HEK293 (cell line): ENCODE results near the gene GALNT10.

Experiments used
- CTCF ChIA-PET: fragments of 350-600 bp; formaldehyde crosslinking; extraction: SDS; loops from one replicate; lab custom pipeline; 2021; ENCODE audit warnings: antibody characterized with exemption; lab: Yijun Ruan, JAX
- POLR2A ChIA-PET: fragments of 300-600 bp; formaldehyde crosslinking; extraction: SDS; loops from one replicate; lab custom pipeline; 2020; ENCODE audit warnings: antibody characterized with exemption, inconsistent platforms; lab: Yijun Ruan, JAX
- H3K27ac ChIP-seq: fragments of 200-500 bp; sonication (Bioruptor generic); 2 replicates; pipeline ENCODE4 v1.5.1; 2014; ENCODE audit warnings: low read depth, low read length, control low read depth, inconsistent platforms; ENCODE audit errors: extremely low read depth
- H3K36me3 ChIP-seq, 2 experiments: fragments of 200-500 bp in 1 of 2; sonication (Bioruptor generic) in 1 of 2; 1 replicate in 1 of 2; 2 replicates in 1 of 2; pipeline ENCODE4 v1.5.1; 2014 to 2017; ENCODE audit warnings: inconsistent platforms in 2 of 2, low read length in 2 of 2; ENCODE audit not compliant: control insufficient read depth in 2 of 2, insufficient read depth in 1 of 2
- H3K4me1 ChIP-seq: fragments of 200-500 bp; sonication (Bioruptor generic); 2 replicates; pipeline ENCODE4 v1.5.1; 2014; ENCODE audit warnings: mild to moderate bottlenecking, low read length, inconsistent platforms; ENCODE audit not compliant: control insufficient read depth, insufficient read depth
- H3K4me3 ChIP-seq: 2 replicates; pipeline ENCODE4 v1.5.1; 2011; ENCODE audit warnings: low read depth, mild to moderate bottlenecking, control low read depth, low read length, moderate library complexity
- H3K9me3 ChIP-seq: fragments of 200-500 bp; sonication (Bioruptor generic); 2 replicates; pipeline ENCODE4 v1.5.1; 2014; ENCODE audit warnings: low read depth, low read length, inconsistent platforms; ENCODE audit not compliant: control insufficient read depth, insufficient read depth
- HOXD13 ChIP-seq: sonication (generic); formaldehyde crosslinking; IDR thresholded peaks from 2 replicates; pipeline ENCODE4 v1.8.0; 2022; ENCODE audit warnings: missing genetic modification reagents, borderline replicate concordance
- KLF9 ChIP-seq: fragments of 450-650 bp; formaldehyde crosslinking; IDR thresholded peaks from 2 replicates; pipeline ENCODE4 v1.5.1; 2016; ENCODE audit warnings: missing biosample characterization, missing genetic modification characterization, low read depth
- PRDM2 ChIP-seq: fragments of 450-650 bp; formaldehyde crosslinking; IDR thresholded peaks from 2 replicates; pipeline ENCODE4 v1.5.1; 2016; ENCODE audit warnings: missing biosample characterization, missing genetic modification characterization, borderline replicate concordance
- SCRT2 ChIP-seq: fragments of 450-650 bp; formaldehyde crosslinking; IDR thresholded peaks from 2 replicates; pipeline ENCODE4 v1.5.1; 2016; ENCODE audit warnings: missing biosample characterization, missing genetic modification characterization
- ZBTB1 ChIP-seq: fragments of 450-650 bp; formaldehyde crosslinking; IDR thresholded peaks from 2 replicates; pipeline ENCODE4 v1.5.1; 2016; ENCODE audit warnings: missing biosample characterization, missing genetic modification characterization
- ZBTB11 ChIP-seq: fragments of 450-650 bp; formaldehyde crosslinking; conservative IDR thresholded peaks from 2 replicates; pipeline ENCODE4 v1.5.1; 2016; ENCODE audit warnings: low read depth, missing biosample characterization, missing genetic modification characterization
- ZBTB26 ChIP-seq: fragments of 450-650 bp; formaldehyde crosslinking; optimal IDR thresholded peaks from 2 replicates; pipeline ENCODE3; 2016; ENCODE audit warnings: missing biosample characterization, mild to moderate bottlenecking, missing genetic modification characterization
- ZBTB44 ChIP-seq: fragments of 450-650 bp; IDR thresholded peaks from 2 replicates; pipeline ENCODE4 v1.5.1; 2018; ENCODE audit warnings: missing biosample characterization, mild to moderate bottlenecking, missing genetic modification characterization
- ZNF341 ChIP-seq: fragments of 450-650 bp; formaldehyde crosslinking; IDR thresholded peaks from 2 replicates; pipeline ENCODE4; 2016; ENCODE audit warnings: low read depth, missing biosample characterization, missing genetic modification characterization
- ZNF423 ChIP-seq: fragments of 450-650 bp; formaldehyde crosslinking; IDR thresholded peaks from 2 replicates; pipeline ENCODE4 v1.5.1; 2016; ENCODE audit warnings: missing biosample characterization, missing genetic modification characterization
- ZNF639 ChIP-seq: fragments of 450-650 bp; formaldehyde crosslinking; IDR thresholded peaks from 2 replicates; pipeline ENCODE4 v1.5.1; 2016; ENCODE audit warnings: missing biosample characterization, missing genetic modification characterization
- ZNF658 ChIP-seq: fragments of 450-650 bp; formaldehyde crosslinking; IDR thresholded peaks from 2 replicates; pipeline ENCODE4; 2016; ENCODE audit warnings: missing biosample characterization, missing genetic modification characterization

GALNT10 gene

GRCh38 chr5:154409230-154409840 is 218.8 kb downstream of the GALNT10 start (continued):
- TF ChIP-seq ZBTB11 (tag by site-specific recombination) (no peak), ZNF639 (tag by site-specific recombination) (no peak), HOXD13 (CRISPR knock-in tag) (no peak)

GRCh38 chr5:154410008-154410407 is 219.5 kb downstream of the GALNT10 start:
- Histone ChIP-seq H3K4me3 (no peak overlapping the region), H3K9me3 (no peaks in the 10 kb centered on the region), H3K4me1 (no peaks in the 10 kb centered on the region), H3K27ac (no peak overlapping the region)
- POLR2A ChIA-PET, result interaction anchor here (0.6 kb wide), 1 partner anchor 205 kb away, joined by 4 read pairs; no protein-coding TSS in a partner anchor
- TF ChIP-seq ZBTB26 (tag by site-specific recombination), result no peak
- TF ChIP-seq PRDM2 (tag by site-specific recombination), result no peak
- TF ChIP-seq ZBTB44 (tag by site-specific recombination), result no peak
- no peak for TF ChIP-seq SCRT2
- no peak for TF ChIP-seq ZNF423 (tag by site-specific recombination)
- TF ChIP-seq ZBTB1, result no peak
- TF ChIP-seq ZNF658 (tag by site-specific recombination), result no peak
- TF ChIP-seq ZNF341, result no peak
- no peak for TF ChIP-seq KLF9 (tag by site-specific recombination)
- TF ChIP-seq, all 188 proteins: peak for 0
- CTCF ChIA-PET, result no interaction called here
- peaks cover 0 to 14% of the 10 kb centered on the region in 2 experiments; a peak in 1 of 3 replicates for H3K36me3 ChIP-seq
